ENCODE measurements around the gene ZFP90.

Gene ZFP90

GRCh38 chr16:68508013-68508412, 31.1 kb upstream of the ZFP90 start:
- FAIRE-seq (no peak), DNase-seq (ENCODE audit: insufficient read length, low spot score) (no peak)
- TF ChIP-seq CTCF (IDR thresholded peaks at IDR 0.05; ENCODE audit: insufficient read depth, missing control alignments), result no peak

GRCh38 chr16:68508641-68509240, 30.4 kb upstream of the ZFP90 start:
- DNase-seq (ENCODE audit: insufficient read length, low spot score) (no peak), FAIRE-seq (no peak)
- no peak for TF ChIP-seq CTCF (IDR thresholded peaks at IDR 0.05; ENCODE audit: insufficient read depth, missing control alignments)

- DNase-seq (ENCODE audit: insufficient read length, low spot score) (no peak), FAIRE-seq (no peak)
- TF ChIP-seq CTCF (IDR thresholded peaks at IDR 0.05; ENCODE audit: insufficient read depth, missing control alignments), result no peak
Observed at GRCh38 chr16:68509381-68509780, 29.7 kb upstream of the ZFP90 start.

GRCh38 chr16:68510775-68511174, 28.3 kb upstream of the ZFP90 start:
- no peak for TF ChIP-seq CTCF (IDR thresholded peaks at IDR 0.05; ENCODE audit: insufficient read depth, missing control alignments)
- FAIRE-seq, result no peak

GRCh38 chr16:68512183-68512582, 26.9 kb upstream of the ZFP90 start:
- no peak for TF ChIP-seq CTCF (IDR thresholded peaks at IDR 0.05; ENCODE audit: insufficient read depth, missing control alignments)
- FAIRE-seq, result no peak
- DNase-seq (ENCODE audit: insufficient read length, low spot score), result no peak

More at GRCh38 chr16:68510775-68511174, 28.3 kb upstream of the ZFP90 start:
- DNase-seq (ENCODE audit: insufficient read length, low spot score), result no peak

GRCh38 chr16:68512742-68513141, 26.3 kb upstream of the ZFP90 start:
- TF ChIP-seq CTCF (IDR thresholded peaks at IDR 0.05; ENCODE audit: insufficient read depth, missing control alignments), result no peak
- FAIRE-seq (no peak), DNase-seq (ENCODE audit: insufficient read length, low spot score) (no peak)

- no peak for DNase-seq (ENCODE audit: insufficient read length, low spot score)
- no peak for TF ChIP-seq CTCF (IDR thresholded peaks at IDR 0.05; ENCODE audit: insufficient read depth, missing control alignments)
- FAIRE-seq, result no peak
Observed at GRCh38 chr16:68514511-68514910, 24.6 kb upstream of the ZFP90 start.
